OCI-LY7 (cell line): ENCODE data around the gene KIAA1210. TPM values are rescaled to one million over a fixed set of nuclear protein-coding genes. Genes with fewer than 3 reads are reported as not detected.

Source experiments
- BruUV-seq: library from RNA; stranded (reverse); fragments of 400-500 nt; replicated peaks from 2 replicates; lab custom pipeline; 2021; lab: Mats Ljungman, UMichigan
- CTCF ChIA-PET: fragments of 300-600 bp; sonication (Branson Sonifier 250); formaldehyde crosslinking; loops from one replicate; lab custom pipeline; 2022; ENCODE audit warnings: antibody characterized with exemption; ENCODE audit not compliant: unreplicated experiment; lab: Charles Lee
- POLR2A ChIA-PET: fragments of 300-600 bp; sonication (Branson Sonifier 250); formaldehyde crosslinking; loops from one replicate; lab custom pipeline; 2022; ENCODE audit warnings: antibody characterized with exemption; lab: Charles Lee
- DNase-seq: peaks from one replicate; pipeline ENCODE4 v3.0.0-alpha.2; 2015; ENCODE audit warnings: low spot score
- H2AFZ ChIP-seq: fragments of 200-600 bp; sonication (generic), shearing (Covaris generic); 2 replicates; pipeline ENCODE4 v1.6.1; 2014; ENCODE audit warnings: mild to moderate bottlenecking, antibody characterized with exemption, low read length, moderate library complexity
- H3K27ac ChIP-seq: fragments of 200-600 bp; sonication (generic); 2 replicates; pipeline ENCODE4 v1.5.1; 2014; ENCODE audit warnings: mixed run types, low read depth, mild to moderate bottlenecking, moderate library complexity, low read length, inconsistent platforms; ENCODE audit not compliant: poor library complexity, severe bottlenecking
- H3K36me3 ChIP-seq: fragments of 200-600 bp; sonication (generic); 2 replicates; pipeline ENCODE4 v1.6.1; 2014; ENCODE audit warnings: mild to moderate bottlenecking, antibody characterized with exemption, low read length, moderate library complexity, mixed read lengths; ENCODE audit not compliant: insufficient read depth
- H3K4me1 ChIP-seq: fragments of 200-600 bp; sonication (generic); 2 replicates; pipeline ENCODE4 v1.5.1; 2014; ENCODE audit warnings: mild to moderate bottlenecking, low read length; ENCODE audit not compliant: insufficient read depth, poor library complexity, severe bottlenecking
- H3K4me2 ChIP-seq: fragments of 200-600 bp; sonication (generic); 2 replicates; pipeline ENCODE4 v1.6.1; 2014; ENCODE audit warnings: mild to moderate bottlenecking, low read length
- H3K4me3 ChIP-seq: fragments of 200-600 bp; sonication (generic); 2 replicates; pipeline ENCODE4 v1.5.1; 2014; ENCODE audit warnings: mild to moderate bottlenecking, low read depth, low read length; ENCODE audit not compliant: poor library complexity, severe bottlenecking
- H3K79me2 ChIP-seq: fragments of 200-600 bp; sonication (generic); 2 replicates; pipeline ENCODE4 v1.6.1; 2016; ENCODE audit warnings: low read depth, mild to moderate bottlenecking, low read length, moderate library complexity, mixed read lengths; ENCODE audit not compliant: insufficient read depth
- H3K9me2 ChIP-seq: fragments of 200-600 bp; sonication (generic); 2 replicates; pipeline ENCODE4 v1.6.1; 2016; ENCODE audit warnings: mild to moderate bottlenecking, low read length, mixed read lengths; ENCODE audit not compliant: insufficient read depth
- H3K9me3 ChIP-seq: fragments of 200-600 bp; sonication (generic); 2 replicates; pipeline ENCODE4 v1.6.1; 2014; ENCODE audit warnings: mild to moderate bottlenecking, mixed run types, low read length, mixed read lengths
- H4K20me1 ChIP-seq: fragments of 200-600 bp; sonication (generic); 2 replicates; pipeline ENCODE4 v1.6.1; 2014; ENCODE audit warnings: mild to moderate bottlenecking, antibody characterized with exemption, low read length, moderate library complexity, mixed read lengths; ENCODE audit not compliant: insufficient read depth
- CTCF ChIP-seq: fragments of 200-600 bp; sonication (generic); conservative IDR thresholded peaks from 2 replicates; pipeline ENCODE4 v1.5.1; 2014; ENCODE audit warnings: mild to moderate bottlenecking, antibody characterized with exemption, low read length, moderate library complexity, mixed read lengths
- EZH2phosphoT487 ChIP-seq: fragments of 200-600 bp; sonication (generic); IDR thresholded peaks from 2 replicates; pipeline ENCODE4 v1.6.1; 2018; ENCODE audit warnings: low read depth, borderline replicate concordance, mild to moderate bottlenecking, mixed run types, antibody characterized with exemption, low read length, moderate library complexity, mixed read lengths
- intact Hi-C: fragments of 100-400 bp; cut with micrococcal nuclease; formaldehyde crosslinking; loops from one replicate; pipeline ENCODE4 v1.10.0; 2022; ENCODE audit not compliant: unreplicated experiment
- total RNA-seq, 2 experiments: library from RNA; depleted of rRNA in 1 of 2; stranded (reverse); fragments of >200 nt in 1 of 2; shearing (Covaris generic) in 1 of 2; gene quantifications; 2 replicates each; pipeline ENCODE4 v1.2.3, GENCODE V29; 2014 to 2022

The KIAA1210 gene
- total RNA-seq, 2 experiments from 2014 or later = not detected

GRCh38 chrX:119132961-119133360 lies 5.3 kb upstream of the KIAA1210 start:
- no peaks in the 10 kb centered on the region for H3K36me3 ChIP-seq
- no peaks in the 10 kb centered on the region for H3K4me1 ChIP-seq
- no peaks in the 10 kb centered on the region for H3K9me3 ChIP-seq
- TF ChIP-seq CTCF (no peak), EZH2phosphoT487 (no peak)
- CTCF ChIA-PET = no interaction called here
- intact Hi-C loops = no loop called here
- H3K79me2 ChIP-seq = no peaks in the 10 kb centered on the region
- no peak overlapping the region for H3K4me3 ChIP-seq
- POLR2A ChIA-PET = no interaction called here
- no peak overlapping the region for H3K27ac ChIP-seq
- no peaks in the 10 kb centered on the region for H4K20me1 ChIP-seq
- H3K9me2 ChIP-seq = no peaks in the 10 kb centered on the region
- no TSS peak for BruUV-seq
- H3K4me2 ChIP-seq = no peak overlapping the region
- H2AFZ ChIP-seq = no peak overlapping the region
- DNase-seq = no peak

- H3K9me3 ChIP-seq = no peaks in the 10 kb centered on the region
- intact Hi-C loops = no loop called here
- no TSS peak for BruUV-seq
- H2AFZ ChIP-seq = no peak overlapping the region
- ChIA-PET CTCF (no interaction called here), POLR2A (no interaction called here)
- no peak overlapping the region for H3K27ac ChIP-seq
- no peaks in the 10 kb centered on the region for H4K20me1 ChIP-seq
- no peaks in the 10 kb centered on the region for H3K9me2 ChIP-seq
- TF ChIP-seq EZH2phosphoT487 (no peak), CTCF (no peak)
- H3K4me3 ChIP-seq = no peak overlapping the region
- DNase-seq = no peak
- H3K36me3 ChIP-seq = no peaks in the 10 kb centered on the region
- H3K4me1 ChIP-seq = no peaks in the 10 kb centered on the region
- H3K4me2 ChIP-seq = no peak overlapping the region
- no peaks in the 10 kb centered on the region for H3K79me2 ChIP-seq
Observed at GRCh38 chrX:119132316-119132715, 4.7 kb upstream of the KIAA1210 start.

GRCh38 chrX:119130911-119131310 lies 3.3 kb upstream of the KIAA1210 start:
- ChIA-PET CTCF (no interaction called here), POLR2A (interaction anchor here (0.9 kb wide), 1 partner anchor 10 kb away, joined by 3 read pairs; no protein-coding TSS in a partner anchor)
- H3K4me3 ChIP-seq = no peak overlapping the region
- H2AFZ ChIP-seq = no peak overlapping the region
- H3K4me1 ChIP-seq = no peaks in the 10 kb centered on the region
- no peaks in the 10 kb centered on the region for H4K20me1 ChIP-seq
- H3K9me3 ChIP-seq = no peaks in the 10 kb centered on the region
- no peak for TF ChIP-seq EZH2phosphoT487
- no peak for TF ChIP-seq CTCF
- H3K79me2 ChIP-seq = no peaks in the 10 kb centered on the region
- no peak overlapping the region for H3K4me2 ChIP-seq
- H3K36me3 ChIP-seq = no peaks in the 10 kb centered on the region
- intact Hi-C loops = no loop called here
- no peak for DNase-seq
- no TSS peak for BruUV-seq
- H3K9me2 ChIP-seq = no peaks in the 10 kb centered on the region
- no peak overlapping the region for H3K27ac ChIP-seq
